LNCAP (cell line): ENCODE measurements around the gene PPP1R12B.
A peak's percentile ranks its signal among the peaks of the same experiment; 100 is the strongest.

Source experiments
- TF ChIP-seq, protein P1 (sequence below): fragments of 450-650 bp; IDR thresholded peaks from 2 replicates; pipeline ENCODE4 v1.5.1; 2017; ENCODE audit warnings: mild to moderate bottlenecking

The PPP1R12B gene

DNA sequence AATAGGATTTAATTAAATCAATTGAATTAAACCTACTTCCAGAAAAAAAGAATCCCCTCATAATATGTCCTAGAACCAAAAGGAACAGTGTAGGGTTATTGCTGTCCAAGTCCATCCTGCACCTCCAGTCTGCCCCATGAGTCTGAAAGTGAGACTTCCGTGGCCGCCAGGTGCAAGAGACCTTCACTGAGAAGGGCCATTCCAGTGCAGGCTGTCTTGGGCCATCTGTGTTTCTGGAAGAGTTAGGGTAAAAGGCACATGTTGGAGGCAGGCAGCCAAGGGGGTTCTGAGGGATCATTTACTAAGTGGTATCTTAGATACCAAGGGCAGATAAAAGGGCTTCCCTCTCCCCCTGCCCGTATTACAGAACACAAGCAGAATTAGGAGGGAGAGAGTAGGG, 37.8 kb upstream of the PPP1R12B start:
- TF ChIP-seq, protein P1, sequence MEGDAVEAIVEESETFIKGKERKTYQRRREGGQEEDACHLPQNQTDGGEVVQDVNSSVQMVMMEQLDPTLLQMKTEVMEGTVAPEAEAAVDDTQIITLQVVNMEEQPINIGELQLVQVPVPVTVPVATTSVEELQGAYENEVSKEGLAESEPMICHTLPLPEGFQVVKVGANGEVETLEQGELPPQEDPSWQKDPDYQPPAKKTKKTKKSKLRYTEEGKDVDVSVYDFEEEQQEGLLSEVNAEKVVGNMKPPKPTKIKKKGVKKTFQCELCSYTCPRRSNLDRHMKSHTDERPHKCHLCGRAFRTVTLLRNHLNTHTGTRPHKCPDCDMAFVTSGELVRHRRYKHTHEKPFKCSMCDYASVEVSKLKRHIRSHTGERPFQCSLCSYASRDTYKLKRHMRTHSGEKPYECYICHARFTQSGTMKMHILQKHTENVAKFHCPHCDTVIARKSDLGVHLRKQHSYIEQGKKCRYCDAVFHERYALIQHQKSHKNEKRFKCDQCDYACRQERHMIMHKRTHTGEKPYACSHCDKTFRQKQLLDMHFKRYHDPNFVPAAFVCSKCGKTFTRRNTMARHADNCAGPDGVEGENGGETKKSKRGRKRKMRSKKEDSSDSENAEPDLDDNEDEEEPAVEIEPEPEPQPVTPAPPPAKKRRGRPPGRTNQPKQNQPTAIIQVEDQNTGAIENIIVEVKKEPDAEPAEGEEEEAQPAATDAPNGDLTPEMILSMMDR = no peak

GRCh38 chr1:202311875-202312635, 36.4 kb upstream of the PPP1R12B start:
- TF ChIP-seq, protein P1 = no peak

DNA sequence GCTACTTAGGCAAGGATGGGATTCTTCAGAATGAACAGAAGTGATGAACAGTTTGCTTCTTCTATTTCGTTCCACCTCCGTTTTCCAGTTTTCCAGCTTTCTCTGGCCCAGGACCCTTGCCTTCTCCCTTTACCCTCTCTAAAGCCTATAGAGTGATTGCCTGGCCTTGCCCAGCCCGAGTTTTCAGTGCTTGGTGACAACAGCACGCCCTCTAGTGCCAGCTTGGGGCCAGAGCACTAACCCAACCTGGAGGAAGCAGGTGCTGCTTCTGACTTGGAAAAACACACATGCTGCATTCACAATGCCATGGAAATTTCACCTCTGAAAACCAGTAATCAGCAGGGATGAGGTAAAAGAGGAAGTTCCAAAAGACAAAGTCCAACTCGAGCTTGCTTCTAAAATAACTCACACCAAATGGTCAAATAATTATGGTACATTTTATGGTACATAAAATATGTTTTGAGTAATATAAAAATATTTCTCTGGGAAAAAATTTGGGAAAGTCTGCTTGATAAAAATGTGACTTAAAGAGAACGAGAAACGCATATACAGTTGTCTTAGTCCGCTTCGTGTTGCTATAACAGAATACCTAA, 32.8 kb upstream of the PPP1R12B start:
- TF ChIP-seq, protein P1 = peak; percentile 99

DNA sequence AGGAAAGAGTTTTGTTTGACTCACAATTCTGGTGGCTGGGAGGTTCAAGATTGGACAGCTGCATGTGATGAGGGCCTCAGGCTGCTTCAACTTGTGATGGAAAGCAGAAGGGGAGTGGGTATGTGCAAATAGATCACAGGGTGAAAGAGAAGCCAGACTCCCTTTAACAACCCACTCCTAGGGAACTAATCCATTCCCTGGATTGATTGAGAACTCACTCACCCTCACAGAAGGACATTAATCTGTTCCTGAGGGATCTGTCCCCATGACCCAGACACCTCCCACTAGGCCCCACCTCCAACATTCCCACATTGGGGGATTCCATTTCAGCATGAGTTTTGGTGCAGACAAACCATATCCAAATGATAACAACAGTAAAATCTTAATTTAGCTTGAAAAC, 32.3 kb upstream of the PPP1R12B start:
- TF ChIP-seq, protein P1 = no peak

- TF ChIP-seq, protein P1 = no peak
Observed at GRCh38 chr1:202317941-202318925, 30.3 kb upstream of the PPP1R12B start.

DNA sequence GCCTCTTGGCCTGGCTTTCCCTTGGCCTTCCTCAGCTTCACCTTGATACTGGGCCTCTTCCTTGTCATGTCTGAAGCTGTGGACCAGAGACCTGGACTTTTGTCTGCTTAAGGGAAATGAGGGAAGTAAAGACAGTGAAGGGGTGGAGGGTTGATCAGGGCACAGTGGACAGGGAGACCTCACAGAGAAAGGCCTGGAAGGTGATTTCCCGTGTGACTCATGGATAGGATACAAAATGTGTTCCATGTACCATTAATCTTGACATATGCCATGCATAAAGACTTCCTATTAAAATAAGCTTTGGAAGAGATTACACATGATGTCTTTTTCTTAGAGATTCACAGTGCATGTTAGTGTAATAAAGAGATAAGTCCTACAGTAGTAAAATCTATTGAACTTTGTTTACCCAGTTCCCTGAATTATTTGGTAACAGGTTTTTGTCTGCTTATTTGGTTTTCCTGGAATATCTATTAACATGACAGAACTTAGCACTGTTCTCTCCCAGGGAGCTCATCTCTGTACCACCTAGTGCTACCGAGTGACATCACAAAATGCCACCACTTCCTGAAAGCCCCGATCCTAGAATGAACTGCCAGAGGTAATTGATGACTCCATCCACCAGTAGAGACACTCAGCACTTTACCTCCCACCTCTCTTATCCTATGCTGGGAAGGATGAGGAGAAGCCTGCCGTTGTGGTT, 29.0 kb upstream of the PPP1R12B start:
- TF ChIP-seq, protein P1 = no peak

DNA sequence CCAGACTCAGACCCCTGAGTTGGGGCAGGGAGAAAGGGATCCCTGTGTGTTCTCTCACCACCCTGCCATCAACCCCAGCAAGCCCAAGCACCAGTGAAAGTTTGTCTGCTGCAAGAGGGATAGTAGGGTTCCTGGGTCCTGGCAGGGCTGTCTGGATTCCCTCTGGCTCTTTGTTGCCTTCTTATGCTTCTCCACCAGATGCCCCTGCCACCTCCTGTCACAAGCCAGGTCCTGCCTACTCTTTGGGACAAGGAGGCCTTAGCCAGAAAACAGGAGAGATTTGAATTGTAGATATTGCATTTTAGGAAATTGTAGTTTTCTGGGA, 28.5 kb upstream of the PPP1R12B start:
- TF ChIP-seq, protein P1 = no peak
